Suppressor macrophage treated with lipopolysaccharide for 4 hours (primary cell): ENCODE data around the gene STOX2.

Experiments
- DNase-seq: peaks from one replicate; pipeline ENCODE4 v3.0.0-alpha.2; 2020

STOX2 gene

GRCh38 chr4:183898456-183898855, 6.7 kb upstream of the STOX2 start:
- DNase-seq: no peak

GRCh38 chr4:183903021-183903760, 1.9 kb upstream of the STOX2 start:
- DNase-seq: no peak

GRCh38 chr4:183905593-183906488, 734 bp downstream of the STOX2 start:
- peak; percentile 13 for DNase-seq

- no peak for DNase-seq
These were observed 1.3 kb downstream of the STOX2 start for GRCh38 chr4:183906489-183906738.

GRCh38 chr4:183906739-183907651, 1.9 kb downstream of the STOX2 start:
- DNase-seq: no peak

GRCh38 chr4:183907871-183908683, 3.0 kb downstream of the STOX2 start:
- DNase-seq: no peak

GRCh38 chr4:183909187-183909586, 4.1 kb downstream of the STOX2 start:
- no peak for DNase-seq

- DNase-seq: no peak
These were observed 4.7 kb downstream of the STOX2 start for GRCh38 chr4:183909801-183910200.

- DNase-seq: no peak
These were observed 7.5 kb downstream of the STOX2 start for GRCh38 chr4:183912585-183912984.

- DNase-seq: no peak
These were observed 10.9 kb downstream of the STOX2 start for GRCh38 chr4:183915976-183916375.

GRCh38 chr4:183918696-183919095, 13.6 kb downstream of the STOX2 start:
- no peak for DNase-seq

GRCh38 chr4:183919141-183919540, 14.0 kb downstream of the STOX2 start:
- no peak for DNase-seq

GRCh38 chr4:183920512-183920911, 15.4 kb downstream of the STOX2 start:
- no peak for DNase-seq

- no peak for DNase-seq
These were observed 16.2 kb downstream of the STOX2 start for GRCh38 chr4:183921335-183921734.

GRCh38 chr4:183924362-183925044, 19.4 kb downstream of the STOX2 start:
- no peak for DNase-seq

- DNase-seq: no peak
These were observed 21.8 kb downstream of the STOX2 start for GRCh38 chr4:183926950-183927349.

- no peak for DNase-seq
These were observed 27.5 kb downstream of the STOX2 start for GRCh38 chr4:183932576-183932975.

GRCh38 chr4:183934761-183935160, 29.7 kb downstream of the STOX2 start:
- no peak for DNase-seq

- no peak for DNase-seq
These were observed 30.4 kb downstream of the STOX2 start for GRCh38 chr4:183935355-183936005.

GRCh38 chr4:183936047-183936446, 30.9 kb downstream of the STOX2 start:
- no peak for DNase-seq
